Esophagus muscularis mucosa (tissue), 4 donors: ENCODE data around the gene WASF2. TPM values are rescaled to one million over a fixed set of nuclear protein-coding genes. Genes with fewer than 3 reads are reported as not detected.
"Not testable (repeated sequence)": the region's sequence is repeated elsewhere in the genome, so short reads cannot be mapped to it uniquely, and the experiment has no call there.

Experiments used
- DNase-seq: peaks from one replicate; pipeline ENCODE4 v3.0.0-alpha.2; 2017; ENCODE audit errors: extremely low spot score
- H3K27ac ChIP-seq, 4 donors: fragments of 200-600 bp; sonication (generic); replicated peaks in 1 of 4; 1 replicate in 3 of 4; 2 replicates in 1 of 4; pipeline ENCODE4 v1.5.1; 2016 to 2019; ENCODE audit warnings: mild to moderate bottlenecking in 1 of 4
- H3K27me3 ChIP-seq, 4 donors: fragments of 200-600 bp; sonication (generic); one replicate each; pipeline versions ENCODE4 v1.5.1 to v1.6.0; 2016 to 2019
- H3K36me3 ChIP-seq, 4 donors: fragments of 200-600 bp; sonication (generic); one replicate each; pipeline ENCODE4 v1.5.1; 2016 to 2019
- H3K4me1 ChIP-seq, 4 donors: fragments of 200-600 bp; sonication (generic); one replicate each; pipeline ENCODE4 v1.5.1; 2016 to 2019
- H3K4me3 ChIP-seq, 4 donors: fragments of 200-600 bp; sonication (generic); 1 replicate in 2 of 4; 2 replicates in 2 of 4; pipeline ENCODE4 v1.5.1; 2016 to 2019; ENCODE audit warnings: mild to moderate bottlenecking in 4 of 4, moderate library complexity in 1 of 4
- H3K9me3 ChIP-seq, 4 donors: fragments of 200-600 bp; sonication (generic); 1 replicate in 3 of 4; 2 replicates in 1 of 4; pipeline ENCODE4 v1.5.1; 2016 to 2019
- EP300 ChIP-seq: sonication (generic); formaldehyde crosslinking; IDR thresholded peaks from one replicate; pipeline ENCODE4 v1.6.1; 2017; ENCODE audit warnings: antibody characterized with exemption
- POLR2A ChIP-seq: fragments of 450-650 bp; IDR thresholded peaks from one replicate; pipeline ENCODE4 v1.6.1; 2017; ENCODE audit warnings: antibody characterized with exemption, moderate library complexity, mild to moderate bottlenecking, low read depth
- POLR2AphosphoS5 ChIP-seq, 2 donors: sonication (generic); formaldehyde crosslinking; IDR thresholded peaks; one replicate each; pipeline ENCODE4 v1.6.1; 2017; ENCODE audit warnings: antibody characterized with exemption in 2 of 2
- WGBS: methylation state at CpG from one replicate; pipeline ENCODE4 v1.1.5; 2018; 5-methylcytosine and 5-hydroxymethylcytosine counted together
- intact Hi-C: fragments of 100-400 bp; cut with DNase I; formaldehyde crosslinking; loops from one replicate; pipeline ENCODE4 v1.15.1; 2023
- total RNA-seq, 4 donors: library from RNA; depleted of rRNA; stranded (reverse); fragments of >200 nt; gene quantifications; one replicate each; pipeline versions ENCODE4 v1.1.0 to v1.2.1, GENCODE V29; 2016
- TF ChIP-seq, protein P1 (sequence below), 3 experiments: fragments of 200-600 bp in 2 of 3; fragments of 450-650 bp in 1 of 3; sonication (generic) in 2 of 3; IDR thresholded peaks; one replicate each; pipeline ENCODE4 v1.5.1; 2017 to 2019; ENCODE audit warnings: antibody characterized with exemption in 3 of 3, mild to moderate bottlenecking in 2 of 3, moderate library complexity in 1 of 3

Gene WASF2
- total RNA-seq, 4 donors from 2014 or later: 78.5 to 141 (median 101) TPM

DNA sequence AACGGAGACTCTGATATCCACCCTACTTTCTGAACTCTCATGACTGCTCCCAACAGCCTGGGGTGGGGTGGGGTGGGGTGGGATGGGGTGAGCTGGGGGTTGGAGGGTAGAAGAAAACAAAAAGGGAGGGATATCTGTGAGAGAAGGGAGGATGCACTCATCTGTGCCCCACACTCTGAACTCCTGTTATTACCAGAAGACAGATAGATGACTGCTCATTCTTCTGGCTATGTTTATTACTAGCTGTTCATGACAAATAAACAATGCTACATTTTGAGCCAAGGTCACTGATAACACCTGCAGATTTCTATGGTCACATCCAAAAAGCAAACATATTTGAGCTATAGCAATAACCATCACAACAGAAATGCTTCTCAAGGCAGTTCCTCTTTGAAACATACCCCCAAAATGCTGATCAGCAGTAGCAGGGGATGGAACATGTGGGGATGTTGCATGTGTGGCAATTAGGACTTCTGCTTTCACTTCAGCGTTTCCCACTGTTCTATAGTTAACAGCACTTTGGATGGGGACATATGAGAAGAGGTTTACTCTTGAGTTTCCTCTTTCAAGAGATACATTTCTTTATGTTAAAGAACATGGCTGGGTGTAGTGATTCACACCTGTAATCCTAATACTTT lies 54.3 kb downstream of the WASF2 start:
- Histone ChIP-seq H3K27ac (peak overlapping the region; percentile 56 to 77 (median 74)), H3K9me3 (no peaks in the 10 kb centered on the region)

DNA sequence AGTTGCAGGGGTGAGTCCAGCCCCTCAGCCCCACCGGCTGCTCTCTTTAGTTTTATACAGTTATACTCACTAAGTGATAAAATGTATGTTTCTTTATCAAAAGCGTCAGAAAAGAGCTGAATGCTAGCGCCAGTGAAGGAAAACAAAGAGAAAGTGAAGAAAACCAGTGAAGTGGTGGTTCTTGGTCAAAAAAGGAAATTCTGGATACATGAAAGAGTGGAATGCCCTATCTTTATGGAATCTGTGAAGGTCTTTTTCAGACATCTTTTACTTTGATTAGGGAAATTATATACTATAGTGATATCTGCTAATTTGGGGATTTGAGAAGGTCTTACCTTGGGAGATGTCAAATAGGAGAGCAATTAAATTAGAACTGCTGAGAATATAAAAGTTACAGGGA lies 56.3 kb downstream of the WASF2 start:
- TF ChIP-seq POLR2A: no peak
- TF ChIP-seq EP300: no peak
- no peak for TF ChIP-seq POLR2AphosphoS5 (IDR thresholded peaks at IDR 0.05)
- TF ChIP-seq, protein P1, sequence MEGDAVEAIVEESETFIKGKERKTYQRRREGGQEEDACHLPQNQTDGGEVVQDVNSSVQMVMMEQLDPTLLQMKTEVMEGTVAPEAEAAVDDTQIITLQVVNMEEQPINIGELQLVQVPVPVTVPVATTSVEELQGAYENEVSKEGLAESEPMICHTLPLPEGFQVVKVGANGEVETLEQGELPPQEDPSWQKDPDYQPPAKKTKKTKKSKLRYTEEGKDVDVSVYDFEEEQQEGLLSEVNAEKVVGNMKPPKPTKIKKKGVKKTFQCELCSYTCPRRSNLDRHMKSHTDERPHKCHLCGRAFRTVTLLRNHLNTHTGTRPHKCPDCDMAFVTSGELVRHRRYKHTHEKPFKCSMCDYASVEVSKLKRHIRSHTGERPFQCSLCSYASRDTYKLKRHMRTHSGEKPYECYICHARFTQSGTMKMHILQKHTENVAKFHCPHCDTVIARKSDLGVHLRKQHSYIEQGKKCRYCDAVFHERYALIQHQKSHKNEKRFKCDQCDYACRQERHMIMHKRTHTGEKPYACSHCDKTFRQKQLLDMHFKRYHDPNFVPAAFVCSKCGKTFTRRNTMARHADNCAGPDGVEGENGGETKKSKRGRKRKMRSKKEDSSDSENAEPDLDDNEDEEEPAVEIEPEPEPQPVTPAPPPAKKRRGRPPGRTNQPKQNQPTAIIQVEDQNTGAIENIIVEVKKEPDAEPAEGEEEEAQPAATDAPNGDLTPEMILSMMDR (IDR thresholded peaks at IDR 0.05): no peak

More for the DNA sequence above, 54.3 kb downstream of the WASF2 start:
- peaks cover 0 to 7% (median 3%) of the 10 kb centered on the region in 4 donors for H3K36me3 ChIP-seq
- intact Hi-C loops: loop anchor here (5.0 kb wide), 1 partner anchor 52 kb away; no protein-coding TSS in a partner anchor
- no peaks in the 10 kb centered on the region for H3K27me3 ChIP-seq
- H3K4me1 ChIP-seq: peaks cover 76 to 100% (median 97%) of the 10 kb centered on the region in 4 donors
- H3K4me3 ChIP-seq: peak overlapping the region in 1 of 4 donors; percentile 15
- DNase-seq: no peak
- WGBS: 46% methylated on average over 2 of the region's 2 CpGs
- peak in 1 of 2 donors; percentile 42 for TF ChIP-seq POLR2AphosphoS5 (IDR thresholded peaks at IDR 0.05)
- TF ChIP-seq, protein P1 (IDR thresholded peaks at IDR 0.05): no peak

DNA sequence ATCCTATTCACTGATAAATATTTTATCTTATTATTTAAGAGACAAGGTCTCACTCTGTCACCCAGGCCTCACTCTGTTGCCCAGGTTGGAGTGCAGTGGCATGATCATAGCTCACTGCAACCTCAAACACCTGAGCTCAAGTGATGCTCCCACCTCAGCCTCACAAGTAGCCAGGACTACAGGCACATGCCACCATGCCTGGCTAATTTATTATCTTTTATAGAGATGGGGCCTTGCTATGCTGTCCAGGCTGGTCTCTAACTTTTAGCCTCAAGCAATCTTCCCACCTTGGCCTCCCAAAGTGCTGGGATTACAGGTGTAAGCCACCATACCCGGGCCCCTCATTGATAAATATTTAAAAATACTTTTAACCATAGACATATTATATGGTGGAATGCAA lies 57.2 kb downstream of the WASF2 start:
- WGBS: 56% methylated on average over 1 of the region's 1 CpG
- H3K4me3 ChIP-seq, H3K27me3 ChIP-seq, H3K9me3 ChIP-seq, H3K36me3 ChIP-seq, DNase-seq, intact Hi-C loops: not testable (repeated sequence)
- H3K4me1 ChIP-seq: peaks cover 87 to 100% (median 99%) of the 10 kb centered on the region in 4 donors
- H3K27ac ChIP-seq: peak overlapping the region in 1 of 4 donors; percentile 77

More for the DNA sequence above, 56.3 kb downstream of the WASF2 start:
- intact Hi-C loops: no loop called here
- no peaks in the 10 kb centered on the region for H3K36me3 ChIP-seq
- peak overlapping the region in 3 of 4 donors; percentile 18 to 77 (median 53) for H3K27ac ChIP-seq
- H3K4me3 ChIP-seq: no peak overlapping the region
- H3K27me3 ChIP-seq: no peaks in the 10 kb centered on the region
- no peaks in the 10 kb centered on the region for H3K9me3 ChIP-seq
- 91% methylated on average over 3 of the region's 3 CpGs for WGBS
- H3K4me1 ChIP-seq: peaks cover 87 to 100% (median 99%) of the 10 kb centered on the region in 4 donors
- DNase-seq: no peak

DNA sequence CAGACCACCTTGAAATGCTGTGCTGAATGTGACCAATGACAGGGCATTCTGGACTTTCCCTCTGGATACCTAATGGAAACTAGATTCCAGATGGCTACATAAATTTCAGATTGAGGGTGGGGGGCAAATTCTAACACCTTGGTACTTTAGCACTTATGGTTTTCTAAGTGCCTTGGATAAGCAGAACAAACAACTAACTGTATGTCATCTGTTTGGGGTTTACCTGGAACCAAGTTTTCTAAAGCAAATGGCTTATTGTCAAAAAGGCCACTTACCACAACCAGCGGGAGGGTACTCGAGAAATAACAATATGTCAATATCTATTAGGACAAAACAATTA lies 58.4 kb downstream of the WASF2 start:
- intact Hi-C loops: no loop called here
- H3K9me3 ChIP-seq: no peaks in the 10 kb centered on the region
- peaks cover 89 to 100% (median 99%) of the 10 kb centered on the region in 4 donors for H3K4me1 ChIP-seq
- DNase-seq: no peak
- no peak overlapping the region for H3K4me3 ChIP-seq
- H3K27ac ChIP-seq: peak overlapping the region; percentile 79 to 86 (median 83)
- no peaks in the 10 kb centered on the region for H3K27me3 ChIP-seq
- WGBS: 88% methylated on average over 2 of the region's 2 CpGs
- peaks cover 0 to 9% (median 4%) of the 10 kb centered on the region in 4 donors for H3K36me3 ChIP-seq
- no peak for TF ChIP-seq POLR2A
- TF ChIP-seq, protein P1 (IDR thresholded peaks at IDR 0.05): no peak
- TF ChIP-seq EP300: no peak

DNA sequence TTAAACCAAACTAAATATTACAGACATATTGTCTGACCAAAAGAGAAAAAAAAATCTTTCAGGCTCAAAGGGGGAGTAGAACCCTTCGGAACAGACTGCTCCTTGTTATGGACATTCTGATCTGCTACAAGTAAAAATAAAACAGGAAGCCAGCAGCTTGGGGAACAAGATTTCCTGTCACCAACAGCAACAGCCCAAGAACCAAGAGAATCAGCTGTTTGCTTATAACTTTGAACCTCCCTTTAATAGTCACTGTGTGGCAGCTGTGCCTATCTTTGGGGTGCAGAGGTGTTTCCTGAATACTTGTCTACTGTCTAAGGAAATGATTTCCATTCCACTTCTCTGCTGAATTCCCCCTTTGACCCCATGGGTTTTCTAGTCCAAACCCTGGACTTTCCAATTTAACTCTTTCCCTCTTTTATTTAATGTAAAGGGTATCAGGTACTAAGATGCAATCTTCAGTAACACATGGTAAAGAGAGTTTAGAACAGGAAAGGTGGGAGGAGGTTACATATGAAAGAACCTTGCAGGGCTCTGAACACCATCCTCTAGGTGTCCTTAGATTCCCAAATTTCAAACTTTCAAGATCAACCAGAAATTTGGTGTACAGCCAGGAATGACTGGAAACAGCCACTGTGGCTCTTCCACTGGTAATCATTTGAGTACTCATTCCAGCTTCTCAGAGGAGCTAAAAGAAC lies 58.9 kb downstream of the WASF2 start:
- Histone ChIP-seq H3K4me3 (peak overlapping the region; percentile 3 to 14 (median 6)), H3K9me3 (no peaks in the 10 kb centered on the region), H3K27me3 (no peaks in the 10 kb centered on the region), H3K36me3 (peaks cover 0 to 14% (median 4%) of the 10 kb centered on the region in 4 donors), H3K27ac (peak overlapping the region; percentile 79 to 86 (median 83)), H3K4me1 (peaks cover 88 to 99% (median 98%) of the 10 kb centered on the region in 4 donors)
- intact Hi-C loops: no loop called here
- no peak for DNase-seq
- TF ChIP-seq POLR2AphosphoS5 (IDR thresholded peaks at IDR 0.05): peak; percentile 58 to 61
- no peak for TF ChIP-seq POLR2A
- TF ChIP-seq, protein P1 (IDR thresholded peaks at IDR 0.05): peak in 2 of 3 experiments; percentile 20 to 29
- TF ChIP-seq EP300: peak; percentile 62
- WGBS: 8% methylated on average over 1 of the region's 1 CpG
